ENCODE data around the gene PIP5K1C.

GRCh38 chr19:3642987-3643673 lies 57.1 kb downstream of the PIP5K1C start:
- TF ChIP-seq POLR2AphosphoS5 (IDR thresholded peaks at IDR 0.05; ENCODE audit: borderline replicate concordance, low read depth, low read length): no peak
- TF ChIP-seq EZH2 (IDR thresholded peaks at IDR 0.05): no peak
- TF ChIP-seq FOXP2 (optimal IDR thresholded peaks at IDR 0.05; ENCODE audit: control extremely low read depth, extremely low read length, insufficient read depth): no peak
